HG03039 (cell line): ENCODE data around the gene RNASEH2C.
"Not testable (repeated sequence)": the region's sequence is repeated elsewhere in the genome, so short reads cannot be mapped to it uniquely, and the experiment has no call there.

Experiments used
- ATAC-seq: cut with Tn5 transposase; IDR thresholded peaks from one replicate; pipeline ENCODE4 v1.9.1; 2021; ENCODE audit warnings: mild to moderate bottlenecking, moderate library complexity; ENCODE audit not compliant: unreplicated experiment

The RNASEH2C gene

GRCh38 chr11:65717906-65718305, 2.7 kb downstream of the RNASEH2C start:
- ATAC-seq, result no peak

GRCh38 chr11:65716774-65717405, 3.7 kb downstream of the RNASEH2C start:
- ATAC-seq, result no peak

- no peak for ATAC-seq
Observed at GRCh38 chr11:65716302-65716701, 4.3 kb downstream of the RNASEH2C start.

GRCh38 chr11:65714433-65714832, 6.2 kb downstream of the RNASEH2C start:
- no peak for ATAC-seq

GRCh38 chr11:65713212-65713969, 7.2 kb downstream of the RNASEH2C start:
- no peak for ATAC-seq

GRCh38 chr11:65712633-65713076, 7.9 kb downstream of the RNASEH2C start:
- no peak for ATAC-seq

- ATAC-seq, result peak; percentile 73
Observed at GRCh38 chr11:65711785-65712632, 8.6 kb downstream of the RNASEH2C start, which contains the start of gene KAT5. KAT5 (plus strand) TSS chr11:65712252; CDS start chr11:65712268, 16 bp downstream.

- ATAC-seq, result no peak
Observed at GRCh38 chr11:65710421-65710820, 10.2 kb downstream of the RNASEH2C start.

- no peak for ATAC-seq
Observed at GRCh38 chr11:65709661-65710060, 10.9 kb downstream of the RNASEH2C start.

GRCh38 chr11:65708451-65708850, 12.1 kb downstream of the RNASEH2C start:
- no peak for ATAC-seq

GRCh38 chr11:65707002-65707401, 13.6 kb downstream of the RNASEH2C start:
- ATAC-seq, result not testable (repeated sequence)

- ATAC-seq, result not testable (repeated sequence)
Observed at GRCh38 chr11:65706303-65706763, 14.3 kb downstream of the RNASEH2C start.

- ATAC-seq, result no peak
Observed at GRCh38 chr11:65703846-65704245, 16.8 kb downstream of the RNASEH2C start.

- ATAC-seq, result no peak
Observed at GRCh38 chr11:65701686-65702085, 18.9 kb downstream of the RNASEH2C start.

GRCh38 chr11:65700399-65700798, 20.2 kb downstream of the RNASEH2C start:
- ATAC-seq, result no peak

GRCh38 chr11:65699306-65699705, 21.3 kb downstream of the RNASEH2C start:
- ATAC-seq, result no peak

GRCh38 chr11:65698205-65698604, 22.4 kb downstream of the RNASEH2C start:
- no peak for ATAC-seq

- ATAC-seq, result no peak
Observed at GRCh38 chr11:65696802-65697552, 23.6 kb downstream of the RNASEH2C start.

- no peak for ATAC-seq
Observed at GRCh38 chr11:65695459-65696241, 24.9 kb downstream of the RNASEH2C start.

- ATAC-seq, result no peak
Observed at GRCh38 chr11:65692367-65692766, 28.2 kb downstream of the RNASEH2C start.
